Suprapubic skin (tissue), 4 donors: ENCODE results near the gene SPTSSB. TPM values are rescaled to one million over a fixed set of nuclear protein-coding genes. Genes with fewer than 3 reads are reported as not detected.

Source experiments
- DNase-seq, 2 donors: peaks; one replicate each; pipeline ENCODE4 v3.0.0-alpha.2; 2019; ENCODE audit warnings: low spot score in 2 of 2
- H3K27ac ChIP-seq: fragments of 200-600 bp; sonication (generic); one replicate; pipeline ENCODE4 v1.5.1; 2019
- H3K27me3 ChIP-seq: fragments of 200-600 bp; sonication (generic); one replicate; pipeline ENCODE4 v1.5.1; 2019
- H3K36me3 ChIP-seq: fragments of 200-600 bp; sonication (generic); one replicate; pipeline ENCODE4 v1.5.1; 2019
- H3K4me1 ChIP-seq: fragments of 200-600 bp; sonication (generic); one replicate; pipeline ENCODE4 v1.5.1; 2019
- H3K4me3 ChIP-seq: fragments of 200-600 bp; sonication (generic); one replicate; pipeline ENCODE4 v1.5.1; 2019; ENCODE audit warnings: mild to moderate bottlenecking
- H3K9me3 ChIP-seq: fragments of 200-600 bp; sonication (generic); one replicate; pipeline ENCODE4 v1.5.1; 2019
- CTCF ChIP-seq, 2 donors: fragments of 200-600 bp in 1 of 2; fragments of 450-650 bp in 1 of 2; sonication (generic) in 1 of 2; IDR thresholded peaks; one replicate each; pipeline ENCODE4 v1.5.1; 2016 to 2019; ENCODE audit warnings: antibody characterized with exemption in 2 of 2, mild to moderate bottlenecking in 1 of 2, moderate library complexity in 1 of 2
- EP300 ChIP-seq: sonication (generic); formaldehyde crosslinking; IDR thresholded peaks from one replicate; pipeline ENCODE4 v1.6.1; 2017; ENCODE audit warnings: antibody characterized with exemption
- POLR2A ChIP-seq, 2 donors: fragments of 450-650 bp; IDR thresholded peaks; one replicate each; pipeline ENCODE4 v1.6.1; 2017; ENCODE audit warnings: antibody characterized with exemption in 2 of 2, mild to moderate bottlenecking in 2 of 2, moderate library complexity in 2 of 2
- POLR2AphosphoS5 ChIP-seq, 3 donors: sonication (generic); formaldehyde crosslinking; IDR thresholded peaks; one replicate each; pipeline ENCODE4 v1.6.1; 2017; ENCODE audit warnings: antibody characterized with exemption in 3 of 3
- WGBS: methylation state at CpG from one replicate; pipeline ENCODE4 v1.1.5; 2018; 5-methylcytosine and 5-hydroxymethylcytosine counted together
- total RNA-seq, 4 donors: library from RNA; depleted of rRNA; stranded (reverse); fragments of >200 nt; gene quantifications; one replicate each; pipeline ENCODE4 v1.1.0, GENCODE V29; 2016

Gene SPTSSB
- total RNA-seq, 4 donors from 2014 or later = 46.1 to 140 (median 56.0) TPM

- no peak for TF ChIP-seq CTCF (IDR thresholded peaks at IDR 0.05)
- no peak for TF ChIP-seq EP300
- no peak for TF ChIP-seq POLR2AphosphoS5 (IDR thresholded peaks at IDR 0.05)
- no peak for TF ChIP-seq POLR2A (IDR thresholded peaks at IDR 0.05)
- peaks cover 8% of the 10 kb centered on the region for H3K4me1 ChIP-seq
- no peak overlapping the region for H3K4me3 ChIP-seq
- no peak overlapping the region for H3K27ac ChIP-seq
- H3K27me3 ChIP-seq = no peaks in the 10 kb centered on the region
- H3K36me3 ChIP-seq = no peaks in the 10 kb centered on the region
- H3K9me3 ChIP-seq = no peaks in the 10 kb centered on the region
- DNase-seq = no peak
- 97% methylated on average over 1 of the region's 1 CpG for WGBS
Observed at GRCh38 chr3:161392853-161393252, 21.5 kb upstream of the SPTSSB start.

GRCh38 chr3:161390200-161390599, 18.9 kb upstream of the SPTSSB start:
- DNase-seq = no peak
- Histone ChIP-seq H3K27ac (no peak overlapping the region), H3K9me3 (no peaks in the 10 kb centered on the region), H3K36me3 (no peaks in the 10 kb centered on the region), H3K4me1 (peaks cover 4% of the 10 kb centered on the region), H3K27me3 (no peaks in the 10 kb centered on the region), H3K4me3 (no peak overlapping the region)
- TF ChIP-seq POLR2AphosphoS5 (IDR thresholded peaks at IDR 0.05) (no peak), EP300 (no peak), POLR2A (IDR thresholded peaks at IDR 0.05) (no peak), CTCF (IDR thresholded peaks at IDR 0.05) (no peak)
- WGBS = 88% methylated on average over 2 of the region's 2 CpGs

- Histone ChIP-seq H3K4me1 (no peaks in the 10 kb centered on the region), H3K27me3 (no peaks in the 10 kb centered on the region), H3K36me3 (no peaks in the 10 kb centered on the region), H3K4me3 (no peak overlapping the region), H3K9me3 (no peaks in the 10 kb centered on the region), H3K27ac (no peak overlapping the region)
- WGBS = 93% methylated on average over 3 of the region's 3 CpGs
- DNase-seq = no peak
- no peak for TF ChIP-seq CTCF (IDR thresholded peaks at IDR 0.05)
- TF ChIP-seq POLR2A (IDR thresholded peaks at IDR 0.05) = no peak
- no peak for TF ChIP-seq EP300
- no peak for TF ChIP-seq POLR2AphosphoS5 (IDR thresholded peaks at IDR 0.05)
Observed at GRCh38 chr3:161389445-161390035, 18.2 kb upstream of the SPTSSB start.

GRCh38 chr3:161388855-161389254, 17.5 kb upstream of the SPTSSB start:
- Histone ChIP-seq H3K9me3 (no peaks in the 10 kb centered on the region), H3K4me1 (no peaks in the 10 kb centered on the region), H3K36me3 (no peaks in the 10 kb centered on the region), H3K4me3 (no peak overlapping the region), H3K27me3 (no peaks in the 10 kb centered on the region), H3K27ac (no peak overlapping the region)
- TF ChIP-seq CTCF (IDR thresholded peaks at IDR 0.05) (no peak), POLR2A (IDR thresholded peaks at IDR 0.05) (no peak), EP300 (no peak), POLR2AphosphoS5 (IDR thresholded peaks at IDR 0.05) (no peak)
- no peak for DNase-seq

- Histone ChIP-seq H3K27ac (no peak overlapping the region), H3K4me1 (no peaks in the 10 kb centered on the region), H3K9me3 (no peaks in the 10 kb centered on the region), H3K27me3 (no peaks in the 10 kb centered on the region), H3K36me3 (no peaks in the 10 kb centered on the region), H3K4me3 (no peak overlapping the region)
- DNase-seq = no peak
- TF ChIP-seq POLR2AphosphoS5 (IDR thresholded peaks at IDR 0.05) (no peak), EP300 (no peak), CTCF (IDR thresholded peaks at IDR 0.05) (no peak), POLR2A (IDR thresholded peaks at IDR 0.05) (no peak)
- WGBS = 64% methylated on average over 4 of the region's 4 CpGs
Observed at GRCh38 chr3:161386991-161387770, 15.9 kb upstream of the SPTSSB start.
